Aorta (tissue), 5 donors: ENCODE results near the gene CACNA2D4. TPM values are rescaled to one million over a fixed set of nuclear protein-coding genes. Genes with fewer than 3 reads are reported as not detected.

Source experiments
- ATAC-seq: fragments of 200-7000 bp; cut with Tn5 transposase; one replicate; pipeline ENCODE4 v1.9.1; 2022; ENCODE audit warnings: moderate library complexity; ENCODE audit not compliant: low FRiP score
- DNase-seq, 2 donors: peaks; one replicate each; pipeline ENCODE4 v3.0.0-alpha.2; 2020
- H3K27ac ChIP-seq, 2 donors: one replicate each; pipeline ENCODE4 v1.5.1; 2013; ENCODE audit warnings: low read length in 2 of 2, mild to moderate bottlenecking in 2 of 2, moderate library complexity in 2 of 2, control low read depth in 1 of 2, inconsistent platforms in 1 of 2, low read depth in 1 of 2
- H3K27me3 ChIP-seq, 2 donors: one replicate each; pipeline ENCODE4 v1.6.1; 2013; ENCODE audit warnings: control low read depth in 1 of 2, low read length in 1 of 2, mild to moderate bottlenecking in 1 of 2, moderate library complexity in 1 of 2; ENCODE audit not compliant: insufficient read depth in 2 of 2, control insufficient read depth in 1 of 2
- H3K36me3 ChIP-seq, 2 donors: one replicate each; pipeline ENCODE4 v1.6.1; 2013; ENCODE audit warnings: control low read depth in 1 of 2, low read length in 1 of 2, mild to moderate bottlenecking in 1 of 2; ENCODE audit not compliant: insufficient read depth in 2 of 2, control insufficient read depth in 1 of 2
- H3K4me1 ChIP-seq, 2 donors: one replicate each; pipeline ENCODE4 v1.6.1; 2013; ENCODE audit warnings: low read length in 2 of 2, control low read depth in 1 of 2, mild to moderate bottlenecking in 1 of 2, moderate library complexity in 1 of 2; ENCODE audit not compliant: insufficient read depth in 2 of 2, control insufficient read depth in 1 of 2
- H3K4me3 ChIP-seq, 2 donors: one replicate each; pipeline ENCODE4 v1.5.1; 2013; ENCODE audit warnings: low read length in 2 of 2, control low read depth in 1 of 2, mild to moderate bottlenecking in 1 of 2
- H3K9me3 ChIP-seq: one replicate; pipeline ENCODE4 v1.6.1; 2013; ENCODE audit warnings: mild to moderate bottlenecking, low read length; ENCODE audit not compliant: control insufficient read depth
- WGBS, 2 donors: extraction: QIAGEN DNeasy Blood & Tissue Kit; methylation state at CpG; one replicate each; pipeline ENCODE4 v1.1.7; 2013; 5-methylcytosine and 5-hydroxymethylcytosine counted together
- intact Hi-C, 2 donors: fragments of 100-400 bp; cut with DNase I; formaldehyde crosslinking; loops; one replicate each; pipeline versions ENCODE4 v1.14.2 to v1.15.0; 2022
- polyA plus RNA-seq, 2 donors: library from polyadenylated mRNA; stranded (reverse); fragments of 200-250 nt; gene quantifications; one replicate each; pipeline ENCODE4 v1.2.3, GENCODE V29; 2013
- total RNA-seq, 2 donors: library from RNA; stranded (reverse); fragmentation: NEBNext Ultra II Directional; extraction: Animal tissue kit (Norgen Biotek cat#: 25700); gene quantifications; one replicate each; pipeline ENCODE4 v1.2.1, GENCODE V29; 2021
- donor health status: healthy with polysubstance abuse.
- donor health status: Bipolar disorder and iron deficiency.
- donor health status: DM: no; HTN: no; CAD: no.
- donor health status: DM: no; HTN: no; CAD: no.
- donor health status: DM: yes; HTN: yes; CAD: no.

Gene CACNA2D4
- total and polyA plus RNA-seq, 4 donors = 0.88 to 9.7 (median 4.6) TPM

DNA sequence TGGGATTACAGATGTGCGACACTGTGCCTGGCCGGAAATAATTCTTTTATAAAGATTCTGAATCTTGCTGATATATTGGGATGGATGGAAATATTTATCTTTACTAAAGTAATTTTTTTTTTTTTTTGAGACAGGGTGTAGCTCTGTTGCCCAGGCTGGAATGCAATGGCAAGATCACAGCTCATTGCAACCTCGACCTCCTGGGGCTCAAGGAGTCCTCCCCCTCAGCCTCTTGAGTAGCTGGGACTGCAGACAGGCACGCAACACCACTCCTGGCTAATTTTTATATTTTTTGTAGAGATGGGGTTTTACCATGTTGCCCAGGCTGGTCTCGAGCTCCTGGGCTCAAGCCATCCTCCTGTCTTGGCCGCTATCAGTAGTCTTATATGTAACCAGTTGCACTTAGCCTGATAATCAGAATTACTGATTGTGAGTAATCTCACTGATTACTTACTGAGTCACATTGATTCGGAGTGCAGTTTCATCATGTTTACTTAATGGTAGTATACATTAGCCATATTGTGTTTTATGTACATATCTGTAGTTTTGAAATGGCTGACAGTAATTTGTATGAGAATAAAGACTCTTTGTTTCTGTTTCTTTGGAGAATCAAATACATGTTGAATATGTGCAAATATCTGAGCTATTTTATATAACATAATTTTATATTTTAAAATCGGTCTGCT lies 148.5 kb downstream of the CACNA2D4 start:
- Histone ChIP-seq H3K9me3 (no peaks in the 10 kb centered on the region), H3K27ac (no peak overlapping the region), H3K4me3 (no peak overlapping the region), H3K4me1 (peaks cover 0 to 4% of the 10 kb centered on the region in 2 donors), H3K27me3 (no peaks in the 10 kb centered on the region), H3K36me3 (no peaks in the 10 kb centered on the region)
- DNase-seq (no peak), ATAC-seq (no peak)
- WGBS, 2 donors = 94 to 97% methylated on average over 8 of the region's 8 CpGs
- intact Hi-C loops = loop anchor here in 1 of 2 donors (10.0 kb wide), 1 partner anchor 75 kb away; the partner anchor contains the start of gene ADIPOR2

DNA sequence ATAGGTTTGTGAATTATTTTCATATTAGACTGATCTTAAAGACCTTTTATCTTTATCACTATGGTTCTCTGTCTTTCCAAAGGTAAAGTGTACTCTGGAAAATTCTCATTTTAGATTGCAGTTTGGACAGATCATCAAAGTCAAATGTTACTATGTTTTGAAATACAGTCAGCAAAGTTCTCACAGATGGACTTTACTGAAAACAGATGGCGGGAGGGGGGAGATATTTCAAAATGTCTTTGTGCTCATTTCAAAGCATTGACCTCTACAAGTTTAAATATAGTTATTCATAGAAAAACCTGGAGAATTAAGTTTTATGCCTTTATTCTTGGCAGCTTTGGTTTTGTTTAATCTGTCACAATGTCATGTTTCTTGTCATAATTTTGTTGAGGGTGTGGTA lies 149.8 kb downstream of the CACNA2D4 start:
- no peaks in the 10 kb centered on the region for H3K36me3 ChIP-seq
- no peak for ATAC-seq
- no peak overlapping the region for H3K4me3 ChIP-seq
- 95 to 100% methylated on average over 1 of the region's 1 CpG for WGBS, 2 donors
- no peak for DNase-seq
- no peak overlapping the region for H3K27ac ChIP-seq
- H3K9me3 ChIP-seq = no peaks in the 10 kb centered on the region
- H3K27me3 ChIP-seq = no peaks in the 10 kb centered on the region
- peaks cover 0 to 4% of the 10 kb centered on the region in 2 donors for H3K4me1 ChIP-seq
- intact Hi-C loops = no loop called here

DNA sequence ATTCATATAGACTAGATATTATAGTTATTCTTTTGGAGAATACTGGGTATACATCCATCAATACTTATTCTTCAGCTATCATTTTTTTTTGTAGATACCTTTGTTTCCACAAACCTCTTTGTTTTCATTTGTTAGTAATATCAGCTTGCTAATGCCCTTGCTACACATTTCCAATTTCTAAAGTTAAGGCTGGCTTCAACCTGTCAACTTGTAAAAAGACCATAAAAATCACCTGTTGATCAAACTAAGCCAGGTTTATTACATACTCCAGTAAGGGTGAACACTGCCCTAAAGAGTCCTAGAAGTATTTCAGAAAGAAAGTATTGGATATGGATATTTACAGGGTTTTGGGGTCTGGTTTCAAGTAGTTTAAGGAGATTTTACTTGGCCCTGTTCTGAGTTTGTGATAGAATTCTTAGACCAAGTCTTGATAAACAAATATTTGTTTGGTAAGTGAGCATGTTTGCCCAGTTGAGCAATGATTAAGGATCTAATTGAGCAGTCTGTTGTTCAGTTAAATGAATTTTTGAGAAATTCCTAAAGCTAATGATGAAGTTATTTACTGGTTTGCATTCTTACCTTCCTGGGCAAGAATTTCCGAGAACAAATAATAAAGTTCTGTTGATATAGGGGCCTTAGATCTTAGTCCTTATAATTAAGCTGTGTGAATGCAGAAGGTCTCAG lies 150.9 kb downstream of the CACNA2D4 start:
- intact Hi-C loops = no loop called here
- DNase-seq (no peak), ATAC-seq (no peak)
- Histone ChIP-seq H3K27me3 (no peaks in the 10 kb centered on the region), H3K9me3 (no peaks in the 10 kb centered on the region), H3K27ac (no peak overlapping the region), H3K4me3 (no peak overlapping the region), H3K4me1 (peaks cover 0 to 4% of the 10 kb centered on the region in 2 donors), H3K36me3 (no peaks in the 10 kb centered on the region)
- WGBS, 2 donors = 98 to 100% methylated on average over 1 of the region's 1 CpG

DNA sequence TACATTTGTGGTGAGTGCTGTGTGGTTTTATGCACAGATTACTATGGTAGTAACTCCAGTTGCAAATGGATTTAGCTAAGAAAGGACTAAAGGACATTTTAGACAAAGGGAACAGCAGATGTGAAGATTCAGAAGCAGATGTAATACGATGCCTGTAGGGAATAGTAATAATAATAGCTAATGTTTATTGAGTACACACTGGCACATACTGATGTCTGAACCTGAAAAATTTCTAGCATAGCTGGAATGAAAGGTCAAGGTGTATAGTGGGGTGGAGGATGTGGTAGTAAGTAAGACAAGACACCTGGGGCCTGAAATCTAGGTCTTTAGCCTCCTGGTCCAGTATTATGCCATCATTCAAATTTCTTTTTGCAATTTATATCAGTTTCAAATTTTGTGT lies 152.3 kb downstream of the CACNA2D4 start:
- 85 to 86% methylated on average over 1 of the region's 1 CpG for WGBS, 2 donors
- Histone ChIP-seq H3K4me1 (peaks cover 0 to 4% of the 10 kb centered on the region in 2 donors), H3K36me3 (no peaks in the 10 kb centered on the region), H3K27ac (no peak overlapping the region), H3K27me3 (no peaks in the 10 kb centered on the region), H3K9me3 (no peaks in the 10 kb centered on the region), H3K4me3 (no peak overlapping the region)
- intact Hi-C loops = no loop called here
- DNase-seq (no peak), ATAC-seq (no peak)

DNA sequence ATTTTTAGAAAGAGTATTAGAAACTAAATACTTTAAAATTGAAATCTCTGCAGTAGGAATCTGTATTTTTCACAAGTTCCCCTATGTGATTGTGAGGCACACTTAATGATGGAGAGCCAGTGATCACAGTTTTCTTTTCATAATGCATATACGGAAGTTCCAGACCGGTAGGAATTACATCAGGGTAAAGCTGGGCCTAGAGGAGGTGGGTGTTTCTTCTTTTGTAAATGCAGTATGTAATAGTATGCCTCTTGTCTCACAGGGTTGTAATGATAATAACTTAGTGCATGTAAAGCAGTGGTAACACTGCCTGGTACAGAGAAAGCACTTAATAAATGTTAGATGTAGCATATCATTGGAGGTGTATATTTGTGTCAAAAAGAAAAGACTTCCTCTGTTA lies 155.3 kb downstream of the CACNA2D4 start:
- Histone ChIP-seq H3K27ac (no peak overlapping the region), H3K4me1 (peaks cover 0 to 4% of the 10 kb centered on the region in 2 donors), H3K9me3 (no peaks in the 10 kb centered on the region), H3K27me3 (no peaks in the 10 kb centered on the region), H3K36me3 (no peaks in the 10 kb centered on the region), H3K4me3 (no peak overlapping the region)
- intact Hi-C loops = no loop called here
- no peak for DNase-seq
- no peak for ATAC-seq
- 79 to 85% methylated on average over 2 of the region's 2 CpGs for WGBS, 2 donors

DNA sequence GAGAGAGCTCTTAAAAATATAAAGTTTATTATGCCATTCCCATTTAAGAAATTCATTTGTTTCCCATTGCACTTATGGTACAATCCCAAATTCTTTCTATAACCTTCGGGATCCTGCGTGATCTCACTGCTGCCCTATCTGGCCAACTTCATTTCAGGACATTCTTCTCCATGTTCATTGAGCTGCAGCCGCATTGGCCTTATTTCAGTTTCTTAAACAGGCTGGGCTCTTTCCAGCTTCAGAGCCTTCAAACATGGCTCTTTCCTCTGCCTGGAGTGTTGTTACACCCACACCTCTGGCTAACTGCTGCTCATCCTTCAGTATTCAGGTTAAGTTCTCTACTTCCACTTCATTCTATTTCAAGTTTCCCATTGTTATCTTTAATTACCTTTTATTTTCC lies 156.6 kb downstream of the CACNA2D4 start:
- Histone ChIP-seq H3K27me3 (no peaks in the 10 kb centered on the region), H3K4me1 (peaks cover 0 to 3% of the 10 kb centered on the region in 2 donors), H3K27ac (no peak overlapping the region), H3K9me3 (no peaks in the 10 kb centered on the region), H3K4me3 (no peak overlapping the region), H3K36me3 (no peaks in the 10 kb centered on the region)
- intact Hi-C loops = no loop called here
- WGBS, 2 donors = 57 to 64% methylated on average over 3 of the region's 3 CpGs
- ATAC-seq = no peak
- no peak for DNase-seq

DNA sequence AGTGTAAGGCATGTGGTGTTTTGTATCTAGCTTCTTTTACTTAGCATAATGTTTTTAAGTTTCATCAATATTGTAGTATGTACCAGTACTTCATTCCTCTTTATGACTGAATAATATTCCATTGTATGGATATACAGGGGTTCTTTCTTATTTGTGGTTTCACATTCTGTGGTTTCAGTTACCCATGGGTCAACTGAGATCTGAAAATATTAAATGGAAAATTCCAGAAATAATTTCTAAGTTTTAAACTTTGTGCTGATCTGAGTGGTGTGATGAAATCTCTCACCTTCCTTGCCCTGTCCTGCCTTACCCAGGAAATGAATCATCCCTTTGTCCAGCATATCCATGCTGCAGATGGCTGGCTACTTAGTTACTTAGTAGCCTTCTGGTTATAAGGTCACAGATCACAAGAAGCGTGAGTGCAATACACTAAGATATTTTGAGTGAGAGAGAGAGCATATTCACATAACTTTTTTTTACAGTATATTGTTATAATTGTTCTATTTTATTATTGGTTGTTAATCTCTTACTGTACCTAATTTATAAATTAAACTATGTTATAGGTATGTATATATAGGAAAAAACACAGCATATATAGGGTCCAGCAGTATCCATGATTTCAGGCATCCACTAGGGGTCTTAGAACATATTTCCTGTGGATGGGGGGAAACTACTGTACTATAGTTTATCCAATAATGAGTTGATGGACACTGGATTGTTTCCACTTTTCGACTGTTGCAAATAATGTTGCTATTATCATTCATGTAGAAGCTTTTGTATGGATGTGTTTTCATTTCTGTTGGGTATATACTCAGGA lies 157.7 kb downstream of the CACNA2D4 start:
- H3K4me1 ChIP-seq = peaks cover 0 to 7% of the 10 kb centered on the region in 2 donors
- WGBS, 2 donors = 94% methylated on average over 2 of the region's 2 CpGs
- no peaks in the 10 kb centered on the region for H3K27me3 ChIP-seq
- intact Hi-C loops = no loop called here
- no peak overlapping the region for H3K4me3 ChIP-seq
- no peak for DNase-seq
- no peak overlapping the region for H3K27ac ChIP-seq
- no peaks in the 10 kb centered on the region for H3K36me3 ChIP-seq
- ATAC-seq = no peak
- no peaks in the 10 kb centered on the region for H3K9me3 ChIP-seq

DNA sequence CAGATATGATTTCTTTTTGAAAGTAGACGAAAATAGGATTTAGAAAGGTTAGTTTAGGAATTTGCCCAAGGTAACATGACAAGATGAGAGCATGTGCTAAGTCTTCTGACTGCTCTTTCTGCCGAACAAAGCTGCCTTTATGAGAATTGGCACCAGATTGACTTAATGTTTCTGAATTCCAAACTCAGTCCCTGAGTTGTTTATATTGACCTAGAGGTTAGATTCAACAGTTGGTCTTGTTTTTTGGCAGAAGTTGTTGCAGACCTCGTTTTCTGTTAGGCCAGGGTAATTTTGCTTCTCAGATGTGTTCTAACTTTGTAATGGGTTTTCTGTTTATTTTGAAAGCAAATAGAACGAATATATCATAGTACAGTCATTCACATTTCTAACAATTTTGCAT lies 159.6 kb downstream of the CACNA2D4 start:
- 6 to 11% methylated on average over 4 of the region's 4 CpGs for WGBS, 2 donors
- intact Hi-C loops = no loop called here

More for the DNA sequence above, 159.6 kb downstream of the CACNA2D4 start:
- H3K27ac ChIP-seq = no peak overlapping the region
- ATAC-seq (no peak), DNase-seq (no peak)
- no peaks in the 10 kb centered on the region for H3K27me3 ChIP-seq
- no peaks in the 10 kb centered on the region for H3K36me3 ChIP-seq
- H3K4me3 ChIP-seq = no peak overlapping the region
- peaks cover 0 to 7% of the 10 kb centered on the region in 2 donors for H3K4me1 ChIP-seq
- no peaks in the 10 kb centered on the region for H3K9me3 ChIP-seq
